HepG2 (cell line): Measurements from ENCODE around the gene MYO5A. TPM values are rescaled to one million over a fixed set of nuclear protein-coding genes. Genes with fewer than 3 reads are reported as not detected.
A peak's percentile ranks its signal among the peaks of the same experiment; 100 is the strongest.

Experiments used
- ARHGAP35 ChIP-seq: sonication (generic); formaldehyde crosslinking; IDR thresholded peaks from 2 replicates; pipeline ENCODE4 v1.9.0; 2022; ENCODE audit warnings: mild to moderate bottlenecking, inconsistent platforms, moderate library complexity, missing genetic modification reagents, borderline replicate concordance
- CHCHD3 ChIP-seq: sonication (generic); formaldehyde crosslinking; IDR thresholded peaks from 2 replicates; pipeline ENCODE4 v1.8.0; 2022; ENCODE audit warnings: mild to moderate bottlenecking, missing genetic modification reagents, moderate library complexity
- ELF3 ChIP-seq: IDR thresholded peaks from 2 replicates; pipeline ENCODE4 v1.6.1; 2016; ENCODE audit warnings: missing genetic modification reagents, missing compliant biosample characterization
- GABPA ChIP-seq, 2 experiments: IDR thresholded peaks; 2 replicates each; pipeline ENCODE4 v1.6.1; 2011 to 2016; ENCODE audit warnings: low read depth in 2 of 2, low read length in 1 of 2, missing biosample characterization in 1 of 2, missing genetic modification characterization in 1 of 2
- ISX ChIP-seq: sonication (generic); formaldehyde crosslinking; conservative IDR thresholded peaks from 2 replicates; pipeline ENCODE4 v1.5.0; 2020; ENCODE audit warnings: missing genetic modification reagents
- NCOR1 ChIP-seq: fragments of 200-600 bp; sonication (generic); IDR thresholded peaks from 2 replicates; pipeline ENCODE4 v1.7.0; 2017; ENCODE audit warnings: antibody characterized with exemption, low read length, borderline replicate concordance
- RARG ChIP-seq: sonication (generic); formaldehyde crosslinking; IDR thresholded peaks from 2 replicates; pipeline ENCODE4 v1.4.0; 2020; ENCODE audit warnings: low read depth, mild to moderate bottlenecking, missing genetic modification reagents
- RBFOX2 ChIP-seq: fragments of 200-400 bp; formaldehyde crosslinking; IDR thresholded peaks from 2 replicates; pipeline ENCODE4 v1.6.1; 2017; ENCODE audit warnings: low read depth, mild to moderate bottlenecking, low read length
- WIZ ChIP-seq: sonication (generic); formaldehyde crosslinking; IDR thresholded peaks from 2 replicates; pipeline ENCODE4 v1.5.1; 2020; ENCODE audit warnings: mild to moderate bottlenecking, missing genetic modification reagents
- ZBTB21 ChIP-seq: sonication (generic); formaldehyde crosslinking; IDR thresholded peaks from 2 replicates; pipeline ENCODE4 v1.4.0; 2020; ENCODE audit warnings: missing genetic modification reagents
- ZNF136 ChIP-seq: sonication (generic); formaldehyde crosslinking; IDR thresholded peaks from 2 replicates; pipeline ENCODE4 v1.8.1; 2022; ENCODE audit warnings: low read depth, mild to moderate bottlenecking, moderate library complexity, missing genetic modification reagents
- ZNF280D ChIP-seq: sonication (generic); formaldehyde crosslinking; IDR thresholded peaks from 2 replicates; pipeline ENCODE4 v1.5.1; 2020; ENCODE audit warnings: mild to moderate bottlenecking, missing genetic modification reagents
- ZNF317 ChIP-seq: sonication (generic); formaldehyde crosslinking; IDR thresholded peaks from 2 replicates; pipeline ENCODE4 v1.5.0; 2020; ENCODE audit warnings: mild to moderate bottlenecking, missing genetic modification reagents
- ZNF660 ChIP-seq: sonication (generic); formaldehyde crosslinking; IDR thresholded peaks from 2 replicates; pipeline ENCODE4 v1.5.1; 2020; ENCODE audit warnings: mild to moderate bottlenecking, low read depth, missing genetic modification reagents, borderline replicate concordance
- ZNF709 ChIP-seq: sonication (generic); formaldehyde crosslinking; IDR thresholded peaks from 2 replicates; pipeline ENCODE4 v1.5.0; 2020; ENCODE audit warnings: mild to moderate bottlenecking, missing genetic modification reagents
- ZNF75D ChIP-seq: sonication (generic); formaldehyde crosslinking; IDR thresholded peaks from 2 replicates; pipeline ENCODE4 v1.8.1; 2023; ENCODE audit warnings: missing genetic modification reagents, mild to moderate bottlenecking, borderline replicate concordance
- ZSCAN20 ChIP-seq: sonication (generic); formaldehyde crosslinking; IDR thresholded peaks from 2 replicates; pipeline ENCODE4 v1.4.0; 2020; ENCODE audit warnings: missing genetic modification reagents, mild to moderate bottlenecking, borderline replicate concordance
- ZSCAN29 ChIP-seq: sonication (generic); formaldehyde crosslinking; conservative IDR thresholded peaks from 2 replicates; pipeline ENCODE4 v1.4.0; 2020; ENCODE audit warnings: mild to moderate bottlenecking, missing genetic modification reagents
- polyA plus RNA-seq, 8 experiments: library from polyadenylated mRNA; depleted of rRNA in 3 of 8; stranded (reverse) in 7 of 8; unstranded in 1 of 8; fragments of >200 nt; fragmentation: Illumina TruSeq in 4 of 8; extraction: Trizol in 4 of 8; gene quantifications; 2 replicates each; pipeline versions ENCODE4 v1.2.1 to v1.2.3, GENCODE V29; 2011 to 2016; ENCODE audit warnings: low read depth in 4 of 8, missing spikeins in 1 of 8, mixed read lengths in 1 of 8; ENCODE audit not compliant: insufficient read depth in 1 of 8
- total RNA-seq, 5 experiments: library from RNA; depleted of rRNA; stranded (reverse); fragments of >200 nt; fragmentation: Illumina TruSeq; extraction: Trizol; gene quantifications; 2 replicates each; pipeline ENCODE4 v1.2.3, GENCODE V29; 2016; ENCODE audit warnings: low read depth in 1 of 5
- TF ChIP-seq, protein P1 (sequence below): sonication (generic); formaldehyde crosslinking; IDR thresholded peaks from 2 replicates; pipeline ENCODE4 v1.4.0; 2020; ENCODE audit warnings: missing genetic modification reagents
- TF ChIP-seq, protein P2 (sequence below): sonication (generic); formaldehyde crosslinking; IDR thresholded peaks from 2 replicates; pipeline ENCODE4 v1.4.0; 2020; ENCODE audit warnings: missing genetic modification reagents, mild to moderate bottlenecking, borderline replicate concordance

MYO5A gene
- total and polyA plus RNA-seq, 2 of the 13 experiments (the other 11 are each of a cell fraction or from before 2014, with no cell fraction given), result 2.8 to 4.8 TPM

DNA sequence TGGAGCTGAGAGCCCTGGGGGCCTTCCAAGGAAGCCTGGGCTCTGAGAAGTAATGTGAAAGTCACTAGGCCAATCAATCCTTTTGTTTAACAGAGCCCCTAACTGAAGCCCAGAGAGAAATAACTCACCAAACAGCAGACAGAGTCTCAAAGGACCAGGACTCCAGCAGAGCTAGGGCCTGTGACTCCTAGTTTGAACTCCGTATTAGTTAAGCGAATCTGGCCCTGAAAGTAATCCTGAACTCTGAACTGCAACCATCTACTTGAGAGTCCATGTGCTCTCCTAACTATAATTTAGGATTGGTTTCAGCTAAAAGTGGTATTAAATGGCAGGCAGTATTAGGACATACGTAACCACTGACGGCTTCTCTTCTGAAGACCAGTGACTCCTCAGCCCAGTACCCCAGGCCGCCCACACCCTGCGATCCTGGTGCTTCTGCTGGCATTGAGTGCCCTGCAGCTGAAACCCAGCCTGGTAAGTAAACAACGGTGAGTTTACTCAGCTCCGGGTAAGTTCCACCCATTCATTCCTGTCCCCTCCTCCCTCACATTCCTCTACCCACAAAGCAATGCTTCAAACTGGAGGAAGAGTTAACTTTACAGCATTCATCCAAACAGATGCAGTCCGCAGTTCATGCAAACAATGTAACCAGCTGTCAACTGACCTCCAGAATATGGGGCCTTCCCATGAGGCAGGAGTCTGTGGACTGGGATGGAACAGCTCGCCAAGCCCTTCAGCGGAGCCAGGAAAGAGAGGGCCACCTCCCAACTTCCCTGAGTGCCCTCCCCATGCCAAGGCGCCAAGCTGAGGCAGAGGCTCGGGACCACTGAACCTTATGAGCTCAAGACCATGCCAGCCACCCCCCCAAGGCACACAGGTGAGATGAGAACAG lies 240.4 kb downstream of the MYO5A start (continued):
- TF ChIP-seq ZNF75D (CRISPR knock-in tag) (no peak), ZSCAN29 (CRISPR knock-in tag) (peak; percentile 98), RBFOX2 (peak; percentile 50; the same call in 1 of the 2 replicates), ZBTB21 (no peak; the same call in 1 of the 2 replicates), ISX (CRISPR knock-in tag) (no peak), CHCHD3 (CRISPR knock-in tag) (no peak), ZNF136 (CRISPR knock-in tag) (no peak), ZSCAN20 (CRISPR knock-in tag) (no peak), WIZ (no peak; the same call in 1 of the 2 replicates), ZNF280D (CRISPR knock-in tag) (0 out of 2 replicates have a peak, but pooled peaks have one; percentile 86), ZNF660 (CRISPR knock-in tag) (no peak; the same call in 1 of the 2 replicates), RARG (CRISPR knock-in tag) (no peak), ARHGAP35 (CRISPR knock-in tag) (no peak), ZNF317 (CRISPR knock-in tag) (peak; percentile 82), GABPA (IDR thresholded peaks at IDR 0.05; ENCODE audit: low read depth, low read length) (no peak), GABPA (CRISPR knock-in tag; IDR thresholded peaks at IDR 0.05; ENCODE audit: low read depth) (no peak; the same call in 1 of the 2 replicates), ELF3 (peak; percentile 87), NCOR1 (peak; percentile 73), ZNF709 (CRISPR knock-in tag) (peak; percentile 72)
- TF ChIP-seq, protein P1, sequence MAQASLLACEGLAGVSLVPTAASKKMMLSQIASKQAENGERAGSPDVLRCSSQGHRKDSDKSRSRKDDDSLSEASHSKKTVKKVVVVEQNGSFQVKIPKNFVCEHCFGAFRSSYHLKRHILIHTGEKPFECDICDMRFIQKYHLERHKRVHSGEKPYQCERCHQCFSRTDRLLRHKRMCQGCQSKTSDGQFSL (CRISPR knock-in tag), result peak; percentile 70; the same call in 1 of the 2 replicates
- TF ChIP-seq, protein P2, sequence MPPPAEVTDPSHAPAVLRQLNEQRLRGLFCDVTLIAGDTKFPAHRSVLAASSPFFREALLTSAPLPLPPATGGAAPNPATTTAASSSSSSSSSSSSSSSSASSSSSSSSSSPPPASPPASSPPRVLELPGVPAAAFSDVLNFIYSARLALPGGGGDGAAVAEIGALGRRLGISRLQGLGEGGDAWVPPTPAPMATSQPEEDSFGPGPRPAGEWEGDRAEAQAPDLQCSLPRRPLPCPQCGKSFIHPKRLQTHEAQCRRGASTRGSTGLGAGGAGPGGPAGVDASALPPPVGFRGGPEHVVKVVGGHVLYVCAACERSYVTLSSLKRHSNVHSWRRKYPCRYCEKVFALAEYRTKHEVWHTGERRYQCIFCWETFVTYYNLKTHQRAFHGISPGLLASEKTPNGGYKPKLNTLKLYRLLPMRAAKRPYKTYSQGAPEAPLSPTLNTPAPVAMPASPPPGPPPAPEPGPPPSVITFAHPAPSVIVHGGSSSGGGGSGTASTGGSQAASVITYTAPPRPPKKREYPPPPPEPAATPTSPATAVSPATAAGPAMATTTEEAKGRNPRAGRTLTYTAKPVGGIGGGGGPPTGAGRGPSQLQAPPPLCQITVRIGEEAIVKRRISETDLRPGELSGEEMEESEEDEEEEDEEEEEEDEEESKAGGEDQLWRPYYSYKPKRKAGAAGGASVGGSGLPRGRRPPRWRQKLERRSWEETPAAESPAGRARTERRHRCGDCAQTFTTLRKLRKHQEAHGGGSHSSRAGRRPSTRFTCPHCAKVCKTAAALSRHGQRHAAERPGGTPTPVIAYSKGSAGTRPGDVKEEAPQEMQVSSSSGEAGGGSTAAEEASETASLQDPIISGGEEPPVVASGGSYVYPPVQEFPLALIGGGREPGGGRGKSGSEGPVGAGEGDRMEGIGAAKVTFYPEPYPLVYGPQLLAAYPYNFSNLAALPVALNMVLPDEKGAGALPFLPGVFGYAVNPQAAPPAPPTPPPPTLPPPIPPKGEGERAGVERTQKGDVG (CRISPR knock-in tag), result peak; percentile 80; the same call in 1 of the 2 replicates
